HEK293T (cell line): ENCODE data around the gene AOPEP.

Experiments
- HDGF ChIP-seq: fragments of 450-650 bp; IDR thresholded peaks from 2 replicates; pipeline ENCODE4 v1.6.1; 2017; ENCODE audit warnings: antibody characterized with exemption, borderline replicate concordance
- NFRKB ChIP-seq: fragments of 450-650 bp; IDR thresholded peaks from 2 replicates; pipeline ENCODE4 v1.6.1; 2016; ENCODE audit warnings: mild to moderate bottlenecking, moderate library complexity

DNA sequence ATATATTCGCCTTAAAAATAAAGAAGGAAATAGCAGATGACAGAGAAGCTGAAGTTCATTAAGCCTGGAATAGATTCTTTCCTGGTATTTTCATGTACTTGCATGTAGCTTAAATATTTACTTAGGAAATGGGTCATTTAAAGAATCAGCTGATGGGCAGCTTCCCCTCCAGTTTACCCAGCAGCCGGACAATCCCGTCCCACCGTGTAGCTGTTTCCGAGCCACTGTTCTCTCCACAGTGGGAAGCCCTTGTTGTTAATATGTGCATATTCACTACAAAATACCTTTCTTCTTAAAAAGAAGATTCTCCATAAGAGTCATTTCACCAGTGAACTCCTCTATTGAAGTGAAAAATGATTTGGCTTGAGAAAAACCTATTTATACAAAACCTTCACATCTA, 404.0 kb downstream of the AOPEP start:
- no peak for TF ChIP-seq NFRKB
- no peak for TF ChIP-seq HDGF
